ENCODE results near the gene PCBP3. TPM values are rescaled to one million over a fixed set of nuclear protein-coding genes. Genes with fewer than 3 reads are reported as not detected.

PCBP3 gene
- polyA plus RNA-seq, 1 donor from 2014 or later, result 1.7 TPM

- no peak for TF ChIP-seq MXI1 (conservative IDR thresholded peaks at IDR 0.05; ENCODE audit: poor library complexity, severe bottlenecking)
- TF ChIP-seq SMC3 (conservative IDR thresholded peaks at IDR 0.05; ENCODE audit: poor library complexity), result no peak
- TF ChIP-seq REST (IDR thresholded peaks at IDR 0.05; ENCODE audit: borderline replicate concordance), result no peak
- TF ChIP-seq POLR2AphosphoS5 (IDR thresholded peaks at IDR 0.05), result no peak
- no peak for TF ChIP-seq TAF1 (IDR thresholded peaks at IDR 0.05; ENCODE audit: low read depth)
- TF ChIP-seq EZH2 (IDR thresholded peaks at IDR 0.05; ENCODE audit: borderline replicate concordance, insufficient read depth, low read length, poor library complexity, severe bottlenecking), result no peak
- no peak for TF ChIP-seq RAD21 (conservative IDR thresholded peaks at IDR 0.05)
- TF ChIP-seq CTCF (IDR thresholded peaks at IDR 0.05; ENCODE audit: poor library complexity, severe bottlenecking), result no peak
- no peak for TF ChIP-seq EP300 (conservative IDR thresholded peaks at IDR 0.05; ENCODE audit: poor library complexity, severe bottlenecking)
- no peak overlapping the region for H3K4me2 ChIP-seq (ENCODE audit: low read length)
- H3K9me3 ChIP-seq (ENCODE audit: low read length), result no peaks in the 10 kb centered on the region
- H3K79me2 ChIP-seq (replicated peaks; ENCODE audit: insufficient read depth, low read length), result no peaks in the 10 kb centered on the region
- H3K27ac ChIP-seq (ENCODE audit: low read length), result no peak overlapping the region
- H3K9ac ChIP-seq (ENCODE audit: low read length), result no peak overlapping the region
- no peaks in the 10 kb centered on the region for H3K27me3 ChIP-seq (ENCODE audit: insufficient read depth, low read depth, low read length)
- H4K20me1 ChIP-seq (ENCODE audit: insufficient read depth), result no peaks in the 10 kb centered on the region
- H3F3A ChIP-seq (ENCODE audit: insufficient read depth, low read length, poor library complexity, severe bottlenecking), result no peaks in the 10 kb centered on the region
- no peak overlapping the region for H2AFZ ChIP-seq (ENCODE audit: low read depth, low read length)
- H3K36me3 ChIP-seq (ENCODE audit: insufficient read depth, low read length), result no peaks in the 10 kb centered on the region
- H3K4me3 ChIP-seq (ENCODE audit: low read length), result no peak overlapping the region
- no peaks in the 10 kb centered on the region for H3K9me2 ChIP-seq (ENCODE audit: insufficient read depth, low read length)
These were observed 80.9 kb downstream of the PCBP3 start for GRCh38 chr21:45724345-45724961.

GRCh38 chr21:45724994-45725843, 81.7 kb downstream of the PCBP3 start:
- no peaks in the 10 kb centered on the region for H4K20me1 ChIP-seq (ENCODE audit: insufficient read depth)
- TF ChIP-seq REST (IDR thresholded peaks at IDR 0.05; ENCODE audit: borderline replicate concordance) (no peak), EZH2 (IDR thresholded peaks at IDR 0.05; ENCODE audit: borderline replicate concordance, insufficient read depth, low read length, poor library complexity, severe bottlenecking) (no peak), EP300 (conservative IDR thresholded peaks at IDR 0.05; ENCODE audit: poor library complexity, severe bottlenecking) (no peak), RAD21 (conservative IDR thresholded peaks at IDR 0.05) (no peak), TAF1 (IDR thresholded peaks at IDR 0.05; ENCODE audit: low read depth) (no peak), SMC3 (conservative IDR thresholded peaks at IDR 0.05; ENCODE audit: poor library complexity) (no peak), MXI1 (conservative IDR thresholded peaks at IDR 0.05; ENCODE audit: poor library complexity, severe bottlenecking) (no peak), CTCF (IDR thresholded peaks at IDR 0.05; ENCODE audit: poor library complexity, severe bottlenecking) (no peak), POLR2AphosphoS5 (IDR thresholded peaks at IDR 0.05) (no peak)
- no peaks in the 10 kb centered on the region for H3K27me3 ChIP-seq (ENCODE audit: insufficient read depth, low read depth, low read length)
- no peaks in the 10 kb centered on the region for H3K79me2 ChIP-seq (replicated peaks; ENCODE audit: insufficient read depth, low read length)
- no peak overlapping the region for H3K4me2 ChIP-seq (ENCODE audit: low read length)
- no peak overlapping the region for H3K4me3 ChIP-seq (ENCODE audit: low read length)
- no peak overlapping the region for H3K9ac ChIP-seq (ENCODE audit: low read length)
- H2AFZ ChIP-seq (ENCODE audit: low read depth, low read length), result no peak overlapping the region
- H3K36me3 ChIP-seq (ENCODE audit: insufficient read depth, low read length), result no peaks in the 10 kb centered on the region
- H3K9me2 ChIP-seq (ENCODE audit: insufficient read depth, low read length), result no peaks in the 10 kb centered on the region
- H3K9me3 ChIP-seq (ENCODE audit: low read length), result no peaks in the 10 kb centered on the region
- H3K27ac ChIP-seq (ENCODE audit: low read length), result no peak overlapping the region
- no peaks in the 10 kb centered on the region for H3F3A ChIP-seq (ENCODE audit: insufficient read depth, low read length, poor library complexity, severe bottlenecking)

Measured in neural cell (in vitro differentiated cells).